Breast epithelium (tissue), 4 donors: Measurements from ENCODE around the gene ITPRIPL1. TPM values are rescaled to one million over a fixed set of nuclear protein-coding genes. Genes with fewer than 3 reads are reported as not detected.

Experiments used
- DNase-seq, 2 donors: peaks; one replicate each; pipeline ENCODE4 v3.0.0-alpha.2; 2019; ENCODE audit warnings: low spot score in 2 of 2
- H3K27ac ChIP-seq, 2 donors: fragments of 200-600 bp; sonication (generic) in 1 of 2; one replicate each; pipeline ENCODE4 v1.5.1; 2016 to 2019; ENCODE audit warnings: mild to moderate bottlenecking in 1 of 2
- H3K27me3 ChIP-seq, 2 donors: fragments of 200-600 bp; sonication (generic) in 1 of 2; one replicate each; pipeline versions ENCODE4 v1.5.1 to v1.6.0; 2017 to 2019; ENCODE audit warnings: control low read depth in 1 of 2, mild to moderate bottlenecking in 1 of 2
- H3K36me3 ChIP-seq: fragments of 200-600 bp; one replicate; pipeline ENCODE4 v1.5.1; 2019
- H3K4me1 ChIP-seq, 2 donors: fragments of 200-600 bp; sonication (generic); one replicate each; pipeline ENCODE4 v1.5.1; 2016 to 2019; ENCODE audit warnings: control low read depth in 1 of 2
- H3K4me3 ChIP-seq, 3 donors: fragments of 200-600 bp; sonication (generic); 1 replicate in 2 of 3; 2 replicates in 1 of 3; pipeline ENCODE4 v1.5.1; 2016 to 2019; ENCODE audit warnings: mild to moderate bottlenecking in 3 of 3, moderate library complexity in 2 of 3
- H3K9me3 ChIP-seq, 2 donors: fragments of 200-600 bp; sonication (generic) in 1 of 2; one replicate each; pipeline ENCODE4 v1.5.1; 2016 to 2019; ENCODE audit warnings: control low read depth in 1 of 2
- POLR2A ChIP-seq: fragments of 450-650 bp; IDR thresholded peaks from one replicate; pipeline ENCODE4 v1.6.1; 2016; ENCODE audit warnings: antibody characterized with exemption, mild to moderate bottlenecking, moderate library complexity
- POLR2AphosphoS5 ChIP-seq, 3 donors: sonication (generic); formaldehyde crosslinking; IDR thresholded peaks; one replicate each; pipeline ENCODE4 v1.6.1; 2017; ENCODE audit warnings: antibody characterized with exemption in 3 of 3
- intact Hi-C: fragments of 100-400 bp; cut with DNase I; formaldehyde crosslinking; loops from one replicate; pipeline ENCODE4 v1.15.1; 2023; ENCODE audit warnings: low total_unique reads
- total RNA-seq, 3 donors: library from RNA; depleted of rRNA; stranded (reverse); fragments of >200 nt; gene quantifications; one replicate each; pipeline ENCODE4 v1.1.0, GENCODE V29; 2016
- TF ChIP-seq, protein P1 (sequence below), 3 donors: fragments of 450-650 bp; IDR thresholded peaks; one replicate each; pipeline ENCODE4 v1.5.1; 2016 to 2017; ENCODE audit warnings: antibody characterized with exemption in 3 of 3, mild to moderate bottlenecking in 3 of 3, moderate library complexity in 3 of 3

ITPRIPL1 gene
- total RNA-seq, 3 donors from 2014 or later: 0.64 to 11.1 (median 6.9) TPM

DNA sequence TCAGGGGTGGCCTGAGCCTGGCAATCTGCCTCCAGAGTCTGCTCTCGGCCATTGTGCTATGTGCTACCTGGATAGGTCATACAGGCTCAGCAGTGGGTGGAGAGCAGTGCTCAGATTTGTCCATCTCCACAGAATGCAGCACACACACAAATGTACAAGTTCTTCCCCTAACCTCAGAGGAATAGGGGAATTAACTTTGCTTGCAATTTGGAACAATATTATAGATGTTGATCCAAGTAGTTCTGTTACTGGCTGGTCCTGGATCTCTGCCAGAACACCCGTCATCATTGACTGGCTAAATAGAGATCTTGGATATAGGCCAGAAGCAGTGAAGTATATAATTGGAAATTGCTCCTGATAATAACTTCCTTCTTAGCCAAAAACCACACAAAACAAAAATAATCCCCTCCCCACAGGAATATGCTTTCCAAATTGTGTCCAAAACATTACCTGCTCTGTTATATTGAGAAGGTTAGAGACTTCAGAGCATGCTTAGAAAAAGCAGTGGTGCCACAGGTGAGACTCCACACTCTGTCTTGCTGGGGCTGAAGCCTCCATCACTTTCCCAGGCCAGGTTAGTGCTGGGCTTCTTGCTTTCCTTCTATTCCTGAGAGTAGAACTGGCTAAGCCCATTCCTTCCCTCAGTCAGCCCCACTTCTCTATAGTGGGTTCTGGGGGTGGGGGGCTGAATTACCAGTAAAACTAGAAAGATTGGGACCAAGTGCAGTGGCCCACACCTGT is 49.3 kb downstream of the ITPRIPL1 start:
- Histone ChIP-seq H3K4me1 (peaks cover 0 to 6% of the 10 kb centered on the region in 2 donors), H3K9me3 (peaks cover 0 to 7% of the 10 kb centered on the region in 2 donors), H3K36me3 (no peaks in the 10 kb centered on the region), H3K27me3 (no peaks in the 10 kb centered on the region), H3K4me3 (no peak overlapping the region), H3K27ac (peak overlapping the region; percentile 9 to 42)
- TF ChIP-seq POLR2AphosphoS5 (IDR thresholded peaks at IDR 0.05) (no peak), POLR2A (no peak)
- TF ChIP-seq, protein P1, sequence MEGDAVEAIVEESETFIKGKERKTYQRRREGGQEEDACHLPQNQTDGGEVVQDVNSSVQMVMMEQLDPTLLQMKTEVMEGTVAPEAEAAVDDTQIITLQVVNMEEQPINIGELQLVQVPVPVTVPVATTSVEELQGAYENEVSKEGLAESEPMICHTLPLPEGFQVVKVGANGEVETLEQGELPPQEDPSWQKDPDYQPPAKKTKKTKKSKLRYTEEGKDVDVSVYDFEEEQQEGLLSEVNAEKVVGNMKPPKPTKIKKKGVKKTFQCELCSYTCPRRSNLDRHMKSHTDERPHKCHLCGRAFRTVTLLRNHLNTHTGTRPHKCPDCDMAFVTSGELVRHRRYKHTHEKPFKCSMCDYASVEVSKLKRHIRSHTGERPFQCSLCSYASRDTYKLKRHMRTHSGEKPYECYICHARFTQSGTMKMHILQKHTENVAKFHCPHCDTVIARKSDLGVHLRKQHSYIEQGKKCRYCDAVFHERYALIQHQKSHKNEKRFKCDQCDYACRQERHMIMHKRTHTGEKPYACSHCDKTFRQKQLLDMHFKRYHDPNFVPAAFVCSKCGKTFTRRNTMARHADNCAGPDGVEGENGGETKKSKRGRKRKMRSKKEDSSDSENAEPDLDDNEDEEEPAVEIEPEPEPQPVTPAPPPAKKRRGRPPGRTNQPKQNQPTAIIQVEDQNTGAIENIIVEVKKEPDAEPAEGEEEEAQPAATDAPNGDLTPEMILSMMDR (IDR thresholded peaks at IDR 0.05): no peak
- intact Hi-C loops: no loop called here
- peak in 1 of 2 donors; percentile 69 for DNase-seq

Other genes starting within 250 kb of the ITPRIPL1 start
- 1 to 10 TPM; 1.3 to 1.6 (median 1.4) TPM for gene ADRA2B, start 208.7 kb upstream of the ITPRIPL1 start, total RNA-seq
- under 1 TPM in 1 of 3 donors, not detected in 2; 0.32 TPM for gene ASTL, start 186.8 kb upstream of the ITPRIPL1 start, total RNA-seq
- gene DUSP2, start 179.9 kb upstream of the ITPRIPL1 start, total RNA-seq: 10 to 100 TPM in 2 of 3 donors, 1 to 10 TPM in 1; 1.9 to 57.5 (median 12.8) TPM
- gene STARD7, start 116.5 kb upstream of the ITPRIPL1 start, total RNA-seq: 100 to 1,000 TPM in 1 of 3 donors, 10 to 100 TPM in 2; 84.9 to 133 (median 96.3) TPM
- gene TMEM127, start 59.3 kb upstream of the ITPRIPL1 start, total RNA-seq: 10 to 100 TPM; 31.1 to 44.5 (median 35.2) TPM
- 100 to 1,000 TPM; 119 to 131 (median 127) TPM for gene CIAO1, start 59.1 kb upstream of the ITPRIPL1 start, total RNA-seq
- gene SNRNP200, start 19.8 kb upstream of the ITPRIPL1 start, total RNA-seq: 100 to 1,000 TPM in 2 of 3 donors, 10 to 100 TPM in 1; 99.4 to 111 (median 109) TPM
- gene NCAPH, start 10.4 kb downstream of the ITPRIPL1 start, total RNA-seq: 1 to 10 TPM in 1 of 3 donors, under 1 TPM in 2; 0.44 to 2.6 (median 0.66) TPM
- gene NEURL3, start 180.0 kb downstream of the ITPRIPL1 start, total RNA-seq: 1 to 10 TPM in 2 of 3 donors, not detected in 1; 4.3 to 6.1 TPM
- 100 to 1,000 TPM in 1 of 3 donors, 10 to 100 TPM in 2; 18.9 to 132 (median 56.4) TPM for gene ARID5A, start 211.4 kb downstream of the ITPRIPL1 start, total RNA-seq